ENCODE results near the gene R3HDM2.

- TF ChIP-seq EP300 (IDR thresholded peaks at IDR 0.05) (no peak), CTCF (IDR thresholded peaks at IDR 0.05) (no peak), POLR2AphosphoS5 (IDR thresholded peaks at IDR 0.05) (no peak)
Measured at GRCh38 chr12:57474862-57475261, 44.0 kb upstream of the R3HDM2 start.

Measured in suprapubic skin (tissue), 4 donors.